ENCODE results near the gene QRICH2. TPM values are rescaled to one million over a fixed set of nuclear protein-coding genes. Genes with fewer than 3 reads are reported as not detected.

The QRICH2 gene
- polyA plus RNA-seq, 2 donors = 2.1 to 5.6 TPM

- no peaks in the 10 kb centered on the region for H3K36me3 ChIP-seq (ENCODE audit: control insufficient read depth in 2 of 2, insufficient read depth in 2 of 2, low read length in 1 of 2)
- peaks cover 0 to 3% of the 10 kb centered on the region in 2 donors for H3K27me3 ChIP-seq (ENCODE audit: control insufficient read depth in 1 of 2, insufficient read depth in 2 of 2, low read length in 2 of 2)
- no peak overlapping the region for H3K27ac ChIP-seq (ENCODE audit: low read depth in 2 of 2, low read length in 1 of 2)
- peaks cover 6% of the 10 kb centered on the region in 2 donors for H3K4me1 ChIP-seq (ENCODE audit: control insufficient read depth in 2 of 2, insufficient read depth in 2 of 2, low read length in 1 of 2)
- no peak overlapping the region for H3K4me3 ChIP-seq (ENCODE audit: low read depth in 1 of 2, low read length in 2 of 2)
- no peaks in the 10 kb centered on the region for H3K9me3 ChIP-seq (ENCODE audit: control insufficient read depth in 2 of 2, insufficient read depth in 1 of 2, low read depth in 1 of 2, low read length in 1 of 2)
- 91 to 95% methylated on average over 15 of the region's 15 CpGs for WGBS, 2 donors
These were observed 66.3 kb downstream of the QRICH2 start for GRCh38 chr17:76241691-76242255.

- Histone ChIP-seq H3K9me3 (ENCODE audit: control insufficient read depth in 2 of 2, insufficient read depth in 1 of 2, low read depth in 1 of 2, low read length in 1 of 2) (no peaks in the 10 kb centered on the region), H3K36me3 (ENCODE audit: control insufficient read depth in 2 of 2, insufficient read depth in 2 of 2, low read length in 1 of 2) (no peaks in the 10 kb centered on the region), H3K4me3 (ENCODE audit: low read depth in 1 of 2, low read length in 2 of 2) (peak overlapping the region in 1 of 2 donors; percentile 62), H3K27me3 (ENCODE audit: control insufficient read depth in 1 of 2, insufficient read depth in 2 of 2, low read length in 2 of 2) (peaks cover 0 to 3% of the 10 kb centered on the region in 2 donors), H3K27ac (ENCODE audit: low read depth in 2 of 2, low read length in 1 of 2) (peak overlapping the region in 1 of 2 donors; percentile 59), H3K4me1 (ENCODE audit: control insufficient read depth in 2 of 2, insufficient read depth in 2 of 2, low read length in 1 of 2) (peaks cover 6% of the 10 kb centered on the region in 2 donors)
- 13 to 15% methylated on average over 12 of the region's 12 CpGs for WGBS, 2 donors
These were observed 66.9 kb downstream of the QRICH2 start for GRCh38 chr17:76241204-76241538.

- Histone ChIP-seq H3K27me3 (ENCODE audit: control insufficient read depth in 1 of 2, insufficient read depth in 2 of 2, low read length in 2 of 2) (peaks cover 0 to 3% of the 10 kb centered on the region in 2 donors), H3K4me1 (ENCODE audit: control insufficient read depth in 2 of 2, insufficient read depth in 2 of 2, low read length in 1 of 2) (peaks cover 6% of the 10 kb centered on the region in 2 donors), H3K4me3 (ENCODE audit: low read depth in 1 of 2, low read length in 2 of 2) (peak within 1 kb of the TSS; percentile 59 to 62), H3K9me3 (ENCODE audit: control insufficient read depth in 2 of 2, insufficient read depth in 1 of 2, low read depth in 1 of 2, low read length in 1 of 2) (no peaks in the 10 kb centered on the region), H3K27ac (ENCODE audit: low read depth in 2 of 2, low read length in 1 of 2) (peak within 1 kb of the TSS in 1 of 2 donors; percentile 59), H3K36me3 (ENCODE audit: control insufficient read depth in 2 of 2, insufficient read depth in 2 of 2, low read length in 1 of 2) (no peaks in the 10 kb centered on the region)
- WGBS, 2 donors = 0 to 1% methylated on average over 58 to 102 of the region's 102 CpGs
These were observed 67.4 kb downstream of the QRICH2 start, which contains the start of gene RNF157 for GRCh38 chr17:76240461-76241203. TSS of gene RNF157 (minus strand) at chr17:76240493. CDS start at chr17:76240240, 253 bp downstream.

GRCh38 chr17:76239538-76240274 is 68.4 kb downstream of the QRICH2 start:
- H3K4me3 ChIP-seq (ENCODE audit: low read depth in 1 of 2, low read length in 2 of 2) = peak overlapping the region; percentile 35 to 62
- 7 to 9% methylated on average over 69 to 75 of the region's 75 CpGs for WGBS, 2 donors
- H3K4me1 ChIP-seq (ENCODE audit: control insufficient read depth in 2 of 2, insufficient read depth in 2 of 2, low read length in 1 of 2) = peaks cover 6% of the 10 kb centered on the region in 2 donors
- no peaks in the 10 kb centered on the region for H3K9me3 ChIP-seq (ENCODE audit: control insufficient read depth in 2 of 2, insufficient read depth in 1 of 2, low read depth in 1 of 2, low read length in 1 of 2)
- peak overlapping the region in 1 of 2 donors; percentile 42 for H3K27ac ChIP-seq (ENCODE audit: low read depth in 2 of 2, low read length in 1 of 2)
- H3K27me3 ChIP-seq (ENCODE audit: control insufficient read depth in 1 of 2, insufficient read depth in 2 of 2, low read length in 2 of 2) = peaks cover 0 to 3% of the 10 kb centered on the region in 2 donors
- no peaks in the 10 kb centered on the region for H3K36me3 ChIP-seq (ENCODE audit: control insufficient read depth in 2 of 2, insufficient read depth in 2 of 2, low read length in 1 of 2)

- Histone ChIP-seq H3K4me3 (ENCODE audit: low read depth in 1 of 2, low read length in 2 of 2) (no peak overlapping the region), H3K4me1 (ENCODE audit: control insufficient read depth in 2 of 2, insufficient read depth in 2 of 2, low read length in 1 of 2) (peaks cover 6% of the 10 kb centered on the region in 2 donors), H3K36me3 (ENCODE audit: control insufficient read depth in 2 of 2, insufficient read depth in 2 of 2, low read length in 1 of 2) (no peaks in the 10 kb centered on the region), H3K27ac (ENCODE audit: low read depth in 2 of 2, low read length in 1 of 2) (no peak overlapping the region), H3K9me3 (ENCODE audit: control insufficient read depth in 2 of 2, insufficient read depth in 1 of 2, low read depth in 1 of 2, low read length in 1 of 2) (no peaks in the 10 kb centered on the region), H3K27me3 (ENCODE audit: control insufficient read depth in 1 of 2, insufficient read depth in 2 of 2, low read length in 2 of 2) (peaks cover 0 to 3% of the 10 kb centered on the region in 2 donors)
- 56 to 68% methylated on average over 11 of the region's 11 CpGs for WGBS, 2 donors
These were observed 69.1 kb downstream of the QRICH2 start for GRCh38 chr17:76238847-76239537.

GRCh38 chr17:76237859-76238313 is 70.2 kb downstream of the QRICH2 start:
- H3K4me3 ChIP-seq (ENCODE audit: low read depth in 1 of 2, low read length in 2 of 2) = no peak overlapping the region
- H3K27me3 ChIP-seq (ENCODE audit: control insufficient read depth in 1 of 2, insufficient read depth in 2 of 2, low read length in 2 of 2) = peaks cover 0 to 3% of the 10 kb centered on the region in 2 donors
- no peaks in the 10 kb centered on the region for H3K9me3 ChIP-seq (ENCODE audit: control insufficient read depth in 2 of 2, insufficient read depth in 1 of 2, low read depth in 1 of 2, low read length in 1 of 2)
- H3K36me3 ChIP-seq (ENCODE audit: control insufficient read depth in 2 of 2, insufficient read depth in 2 of 2, low read length in 1 of 2) = no peaks in the 10 kb centered on the region
- peaks cover 6% of the 10 kb centered on the region in 2 donors for H3K4me1 ChIP-seq (ENCODE audit: control insufficient read depth in 2 of 2, insufficient read depth in 2 of 2, low read length in 1 of 2)
- no peak overlapping the region for H3K27ac ChIP-seq (ENCODE audit: low read depth in 2 of 2, low read length in 1 of 2)
- WGBS, 2 donors = 58 to 60% methylated on average over 7 of the region's 7 CpGs

GRCh38 chr17:76236603-76237002 is 71.5 kb downstream of the QRICH2 start:
- Histone ChIP-seq H3K9me3 (ENCODE audit: control insufficient read depth in 2 of 2, insufficient read depth in 1 of 2, low read depth in 1 of 2, low read length in 1 of 2) (no peaks in the 10 kb centered on the region), H3K4me3 (ENCODE audit: low read depth in 1 of 2, low read length in 2 of 2) (no peak overlapping the region), H3K27me3 (ENCODE audit: control insufficient read depth in 1 of 2, insufficient read depth in 2 of 2, low read length in 2 of 2) (peaks cover 0 to 3% of the 10 kb centered on the region in 2 donors), H3K27ac (ENCODE audit: low read depth in 2 of 2, low read length in 1 of 2) (no peak overlapping the region), H3K4me1 (ENCODE audit: control insufficient read depth in 2 of 2, insufficient read depth in 2 of 2, low read length in 1 of 2) (peaks cover 6% of the 10 kb centered on the region in 2 donors), H3K36me3 (ENCODE audit: control insufficient read depth in 2 of 2, insufficient read depth in 2 of 2, low read length in 1 of 2) (no peaks in the 10 kb centered on the region)

GRCh38 chr17:76235883-76236282 is 72.2 kb downstream of the QRICH2 start:
- Histone ChIP-seq H3K9me3 (ENCODE audit: control insufficient read depth in 2 of 2, insufficient read depth in 1 of 2, low read depth in 1 of 2, low read length in 1 of 2) (no peaks in the 10 kb centered on the region), H3K27ac (ENCODE audit: low read depth in 2 of 2, low read length in 1 of 2) (no peak overlapping the region), H3K27me3 (ENCODE audit: control insufficient read depth in 1 of 2, insufficient read depth in 2 of 2, low read length in 2 of 2) (peaks cover 0 to 3% of the 10 kb centered on the region in 2 donors), H3K4me1 (ENCODE audit: control insufficient read depth in 2 of 2, insufficient read depth in 2 of 2, low read length in 1 of 2) (peaks cover 5 to 6% of the 10 kb centered on the region in 2 donors), H3K4me3 (ENCODE audit: low read depth in 1 of 2, low read length in 2 of 2) (no peak overlapping the region), H3K36me3 (ENCODE audit: control insufficient read depth in 2 of 2, insufficient read depth in 2 of 2, low read length in 1 of 2) (no peaks in the 10 kb centered on the region)
- WGBS, 2 donors = 95 to 98% methylated on average over 2 of the region's 2 CpGs

- Histone ChIP-seq H3K9me3 (ENCODE audit: control insufficient read depth in 2 of 2, insufficient read depth in 1 of 2, low read depth in 1 of 2, low read length in 1 of 2) (no peaks in the 10 kb centered on the region), H3K36me3 (ENCODE audit: control insufficient read depth in 2 of 2, insufficient read depth in 2 of 2, low read length in 1 of 2) (no peaks in the 10 kb centered on the region), H3K27ac (ENCODE audit: low read depth in 2 of 2, low read length in 1 of 2) (no peak overlapping the region), H3K27me3 (ENCODE audit: control insufficient read depth in 1 of 2, insufficient read depth in 2 of 2, low read length in 2 of 2) (no peaks in the 10 kb centered on the region), H3K4me3 (ENCODE audit: low read depth in 1 of 2, low read length in 2 of 2) (no peak overlapping the region), H3K4me1 (ENCODE audit: control insufficient read depth in 2 of 2, insufficient read depth in 2 of 2, low read length in 1 of 2) (no peaks in the 10 kb centered on the region)
- WGBS, 2 donors = 72 to 77% methylated on average over 5 of the region's 5 CpGs
These were observed 73.8 kb downstream of the QRICH2 start for GRCh38 chr17:76234354-76234679.
